Globus pallidus (tissue), 1 donor: ENCODE results near the gene FBXO44.

ENCODE experiments used
- DNase-seq: peaks from one replicate; pipeline ENCODE4 v3.0.0-alpha.2; 2015; ENCODE audit warnings: low spot score

FBXO44 gene

DNA sequence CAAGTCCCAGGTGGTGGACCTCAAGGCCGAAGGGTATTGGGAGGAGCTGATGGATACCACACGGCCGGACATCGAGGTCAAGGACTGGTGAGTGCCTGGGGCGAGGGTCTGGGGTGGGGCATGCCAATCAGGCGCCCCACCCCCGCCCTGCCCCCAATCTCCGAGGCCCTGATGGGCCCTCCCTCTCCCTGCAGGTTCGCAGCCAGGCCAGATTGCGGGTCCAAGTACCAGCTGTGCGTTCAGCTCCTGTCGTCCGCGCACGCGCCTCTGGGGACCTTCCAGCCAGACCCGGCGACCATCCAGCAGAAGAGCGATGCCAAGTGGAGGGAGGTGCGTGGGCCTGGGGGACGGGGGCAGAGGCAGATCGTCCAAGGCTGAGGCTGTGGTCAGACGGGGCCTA is 3.9 kb downstream of the FBXO44 start:
- DNase-seq, result no peak

DNA sequence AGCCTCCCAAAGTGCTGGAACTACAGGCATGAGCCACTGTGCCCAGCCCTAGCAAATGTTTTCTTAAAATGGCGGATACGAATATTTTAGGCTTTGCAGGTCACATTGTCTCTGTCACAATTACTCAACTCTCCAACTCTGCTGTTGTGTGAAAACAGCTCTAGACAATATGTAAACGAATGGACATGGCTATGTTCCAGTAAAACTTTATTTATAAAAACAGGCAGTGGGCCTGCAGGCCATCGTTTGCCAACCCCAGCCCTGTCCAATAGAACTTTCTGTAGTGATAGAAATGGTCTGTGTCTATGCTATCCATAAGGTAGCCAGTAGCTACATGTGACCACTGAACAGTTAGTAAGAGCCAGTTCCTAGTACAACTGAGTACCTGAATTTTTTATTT is 5.1 kb downstream of the FBXO44 start:
- DNase-seq, result no peak

DNA sequence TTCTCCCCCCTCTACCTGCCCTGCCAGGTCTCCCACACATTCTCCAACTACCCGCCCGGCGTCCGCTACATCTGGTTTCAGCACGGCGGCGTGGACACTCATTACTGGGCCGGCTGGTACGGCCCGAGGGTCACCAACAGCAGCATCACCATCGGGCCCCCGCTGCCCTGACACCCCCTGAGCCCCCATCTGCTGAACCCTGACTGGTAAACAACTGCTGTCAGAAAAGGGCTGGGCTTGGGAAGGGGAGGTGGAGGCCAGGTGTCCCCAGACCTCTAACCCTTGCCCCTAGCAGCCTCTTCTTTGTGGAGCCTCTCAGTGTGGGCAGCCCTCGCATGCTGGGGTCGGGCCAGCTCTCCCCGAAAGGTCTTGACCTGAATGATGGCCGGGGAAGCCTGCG is 6.4 kb downstream of the FBXO44 start:
- DNase-seq, result no peak

DNA sequence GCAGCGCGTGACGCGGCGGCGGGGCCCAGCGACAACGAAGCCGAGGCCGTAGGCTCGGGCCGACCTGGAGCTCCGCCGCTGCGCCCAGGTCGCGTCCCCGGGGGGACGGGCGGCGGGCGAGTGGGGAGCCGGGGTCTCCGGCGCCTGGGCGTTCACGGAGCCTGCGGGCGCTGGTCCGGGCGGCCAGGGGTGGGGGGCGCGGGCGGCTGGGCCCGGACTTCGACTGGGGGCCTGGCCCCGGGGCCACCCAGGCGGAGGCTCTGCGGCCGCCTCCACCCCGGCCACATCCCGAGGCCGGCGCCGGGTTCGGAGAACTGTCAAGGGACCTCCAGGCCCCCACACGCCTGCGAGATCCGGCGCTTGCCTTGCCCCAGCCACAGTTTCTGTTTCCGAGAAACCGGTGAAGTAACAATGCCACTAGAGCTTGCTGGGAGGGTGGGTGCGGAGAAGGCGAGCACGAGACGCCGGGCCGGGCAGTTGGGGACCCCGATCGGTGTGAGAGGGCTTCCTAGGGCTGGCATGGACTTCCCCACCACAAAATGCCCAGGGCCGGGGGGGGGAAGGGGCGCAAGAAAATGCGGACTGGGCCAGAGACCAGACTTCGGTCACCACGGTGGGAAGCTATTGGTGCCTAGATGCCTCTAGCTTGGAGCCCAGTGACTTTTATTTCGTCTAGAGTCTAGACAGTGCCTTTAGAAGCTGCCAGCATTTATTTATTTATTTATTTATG is 9.8 kb downstream of the FBXO44 start:
- no peak for DNase-seq

DNA sequence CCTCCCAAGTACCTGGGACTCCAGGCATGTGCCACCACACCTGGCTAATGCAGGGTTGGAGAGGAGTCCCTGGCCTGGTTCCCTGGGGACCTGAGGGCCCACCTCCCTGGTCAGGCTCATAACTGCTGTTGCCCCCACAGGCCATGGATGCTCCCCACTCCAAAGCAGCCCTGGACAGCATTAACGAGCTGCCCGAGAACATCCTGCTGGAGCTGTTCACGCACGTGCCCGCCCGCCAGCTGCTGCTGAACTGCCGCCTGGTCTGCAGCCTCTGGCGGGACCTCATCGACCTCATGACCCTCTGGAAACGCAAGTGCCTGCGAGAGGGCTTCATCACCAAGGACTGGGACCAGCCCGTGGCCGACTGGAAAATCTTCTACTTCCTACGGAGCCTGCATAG is 13.8 kb downstream of the FBXO44 start:
- no peak for DNase-seq

DNA sequence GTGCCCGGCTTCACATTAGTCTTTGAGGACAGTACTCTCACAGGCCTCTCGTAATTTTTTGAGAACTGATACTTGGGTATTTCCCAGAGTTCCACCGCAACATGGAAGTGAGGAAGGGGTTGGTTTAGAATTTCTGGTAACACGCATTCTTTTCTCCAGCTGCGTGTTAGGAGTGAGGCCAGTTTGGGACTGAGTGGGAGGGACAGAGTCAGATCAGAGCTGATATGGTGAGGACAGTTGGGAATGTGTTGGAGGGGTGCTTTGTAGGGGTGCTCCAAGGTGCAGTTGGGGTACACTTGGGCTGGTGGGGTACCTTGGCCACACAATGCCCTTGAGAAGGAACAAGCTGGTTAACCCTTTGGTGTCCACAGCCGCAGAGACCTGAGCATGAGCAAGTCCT is 16.1 kb downstream of the FBXO44 start:
- DNase-seq, result no peak

DNA sequence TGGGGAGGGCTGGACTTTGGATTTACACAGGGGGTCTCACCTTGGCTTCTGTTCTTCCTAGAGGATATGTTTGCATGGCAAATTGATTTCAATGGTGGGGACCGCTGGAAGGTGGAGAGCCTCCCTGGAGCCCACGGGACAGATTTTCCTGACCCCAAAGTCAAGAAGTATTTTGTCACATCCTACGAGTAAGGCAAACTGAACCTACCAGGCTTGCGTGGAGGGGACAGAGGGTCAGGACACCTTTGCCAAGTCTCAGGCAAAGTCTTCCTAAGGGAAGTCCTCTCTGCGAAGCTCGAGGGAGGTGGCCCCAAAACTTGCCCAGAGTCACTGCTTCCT is 16.5 kb downstream of the FBXO44 start:
- no peak for DNase-seq

DNA sequence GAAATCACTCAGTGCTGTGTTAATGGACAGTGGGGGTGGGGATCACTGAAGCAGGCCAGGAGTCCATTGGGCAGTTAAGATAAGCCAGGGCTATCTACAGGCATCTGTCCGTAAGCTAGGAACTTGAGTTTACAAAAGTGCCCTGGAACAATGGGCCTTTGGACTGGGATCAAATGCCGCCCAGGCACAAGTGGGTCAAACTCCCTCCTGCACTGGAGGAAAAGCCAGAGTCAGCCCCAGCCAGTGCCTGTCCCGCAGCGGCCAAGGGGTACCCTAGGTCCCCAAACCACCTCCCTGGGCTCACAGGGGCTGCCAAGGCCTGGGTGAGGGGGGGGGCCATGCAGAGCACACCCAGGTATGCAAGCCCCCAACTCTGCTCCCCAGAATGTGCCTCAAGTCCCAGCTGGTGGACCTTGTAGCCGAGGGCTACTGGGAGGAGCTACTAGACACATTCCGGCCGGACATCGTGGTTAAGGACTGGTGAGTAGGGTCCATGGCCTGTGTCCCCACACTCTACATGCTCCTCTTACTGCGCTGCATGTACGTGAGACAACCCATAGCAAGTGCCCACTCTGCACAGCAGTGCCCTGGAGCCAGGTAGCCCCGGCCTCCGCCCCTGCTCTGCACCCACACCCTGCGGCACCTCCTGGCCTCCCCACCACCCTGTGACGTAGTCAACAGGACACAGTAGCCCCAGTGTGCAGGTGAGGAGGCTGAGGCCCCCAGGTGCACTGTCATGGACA is 17.0 kb downstream of the FBXO44 start:
- no peak for DNase-seq

DNA sequence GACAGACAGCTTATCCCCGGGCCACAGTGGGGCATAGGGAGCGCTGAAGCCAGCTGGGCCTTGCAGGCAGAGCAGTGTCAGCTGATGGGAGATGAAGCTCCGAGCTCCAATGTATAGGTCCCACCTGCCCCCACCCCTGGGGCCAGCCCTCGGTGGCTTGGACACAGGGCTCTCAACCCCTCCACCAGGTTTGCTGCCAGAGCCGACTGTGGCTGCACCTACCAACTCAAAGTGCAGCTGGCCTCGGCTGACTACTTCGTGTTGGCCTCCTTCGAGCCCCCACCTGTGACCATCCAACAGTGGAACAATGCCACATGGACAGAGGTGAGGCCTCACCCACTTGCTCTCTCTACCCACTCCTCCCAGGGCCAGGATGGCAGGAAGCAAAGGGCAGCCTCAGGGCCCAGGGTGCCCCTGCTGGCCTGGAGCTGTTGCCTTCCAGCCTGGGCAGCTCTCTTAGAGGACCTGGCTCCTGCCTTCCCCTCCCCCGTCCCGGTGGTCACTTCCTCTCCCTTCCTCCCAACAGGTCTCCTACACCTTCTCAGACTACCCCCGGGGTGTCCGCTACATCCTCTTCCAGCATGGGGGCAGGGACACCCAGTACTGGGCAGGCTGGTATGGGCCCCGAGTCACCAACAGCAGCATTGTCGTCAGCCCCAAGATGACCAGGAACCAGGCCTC is 18.6 kb downstream of the FBXO44 start:
- no peak for DNase-seq

DNA sequence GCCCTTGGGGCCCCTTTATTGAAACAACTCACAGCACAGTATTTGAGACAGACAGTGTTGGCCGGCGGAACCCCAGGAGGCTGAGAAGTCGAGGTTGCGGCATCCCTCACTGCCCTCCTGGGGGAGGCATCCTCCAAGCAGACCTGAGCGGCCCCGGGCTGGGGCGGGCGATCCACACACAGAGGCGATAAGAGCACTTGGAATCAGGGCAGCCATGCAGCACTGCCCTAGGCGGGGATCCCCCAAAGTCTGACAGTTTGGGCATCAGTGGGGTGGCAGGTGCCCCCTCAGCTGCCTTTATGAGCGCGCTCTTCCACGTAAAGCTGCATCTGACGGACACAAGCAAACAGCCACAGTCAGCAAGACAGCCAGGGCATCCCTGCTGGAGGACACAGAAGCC is 19.8 kb downstream of the FBXO44 start:
- DNase-seq, result no peak

DNA sequence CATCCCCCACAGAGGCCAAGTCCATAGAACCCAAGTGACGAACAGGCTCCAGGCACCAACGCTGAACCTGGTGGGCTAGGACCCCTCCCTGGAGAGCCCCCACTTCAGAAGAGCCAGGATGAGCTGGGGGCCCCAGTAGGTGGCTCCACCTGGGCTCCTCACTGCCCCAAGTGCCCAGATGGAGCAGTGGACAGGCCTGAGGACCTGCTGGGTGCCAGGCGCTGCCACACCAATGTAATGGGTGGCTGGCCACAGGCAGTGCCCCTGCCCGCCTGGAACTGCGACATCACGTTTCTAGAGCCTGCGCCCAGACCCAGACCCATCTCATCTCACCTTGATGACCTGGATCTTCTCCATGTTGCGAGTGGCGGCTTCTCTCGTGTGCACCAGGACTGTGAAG is 20.6 kb downstream of the FBXO44 start:
- DNase-seq, result no peak

DNA sequence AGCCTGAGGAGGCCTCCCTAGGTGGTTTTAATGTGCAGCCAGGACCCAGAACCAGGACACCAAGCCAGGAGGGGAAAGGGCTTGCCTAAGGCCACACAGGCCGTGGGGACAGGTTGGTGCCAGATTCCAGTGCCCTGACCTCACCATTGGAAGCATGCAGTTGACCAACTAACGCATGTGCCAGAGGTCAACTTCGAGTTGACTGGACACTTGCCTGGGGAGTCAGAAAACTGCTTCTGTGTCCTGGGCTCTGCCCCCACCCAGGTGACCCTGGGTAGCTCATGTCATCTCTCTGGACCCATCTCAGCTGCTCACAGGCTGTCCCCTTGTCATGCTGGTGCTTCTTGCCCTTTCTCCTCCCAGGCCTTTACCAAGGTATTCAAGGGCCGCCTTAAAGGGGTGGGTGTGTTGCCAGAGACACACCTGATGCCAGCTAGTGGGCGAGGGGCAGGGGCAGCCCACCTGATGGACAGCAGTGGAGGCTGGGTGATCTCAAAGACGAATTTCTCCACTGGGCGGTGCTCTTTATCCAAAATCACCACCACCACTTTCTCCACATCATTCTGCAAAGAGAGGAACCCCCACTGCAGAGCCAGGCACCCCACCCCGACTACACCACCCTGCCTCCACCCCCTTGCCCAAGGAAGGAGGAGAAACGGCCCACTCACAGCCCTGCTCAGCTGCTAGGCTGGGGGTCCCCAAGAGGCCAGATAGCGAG is 21.9 kb downstream of the FBXO44 start:
- DNase-seq, result no peak

DNA sequence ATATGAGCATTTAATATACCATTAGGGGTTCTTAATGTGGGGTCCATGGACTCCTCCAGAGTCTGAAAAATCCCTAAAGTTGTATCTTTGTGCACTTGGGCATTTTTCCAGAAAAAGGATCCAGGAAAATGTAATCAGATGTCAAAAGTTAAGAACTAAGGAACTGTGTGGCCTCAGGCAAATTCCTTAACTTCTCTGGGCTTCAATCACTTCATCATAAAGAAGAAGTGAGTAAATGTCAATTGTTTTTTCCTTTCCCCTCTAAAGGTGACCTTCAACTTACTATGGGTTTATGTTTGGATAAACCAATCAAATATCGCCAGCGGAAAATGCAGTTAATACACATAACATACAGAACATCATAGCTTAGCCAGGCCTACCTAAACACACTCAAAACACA is 23.8 kb downstream of the FBXO44 start:
- no peak for DNase-seq

DNA sequence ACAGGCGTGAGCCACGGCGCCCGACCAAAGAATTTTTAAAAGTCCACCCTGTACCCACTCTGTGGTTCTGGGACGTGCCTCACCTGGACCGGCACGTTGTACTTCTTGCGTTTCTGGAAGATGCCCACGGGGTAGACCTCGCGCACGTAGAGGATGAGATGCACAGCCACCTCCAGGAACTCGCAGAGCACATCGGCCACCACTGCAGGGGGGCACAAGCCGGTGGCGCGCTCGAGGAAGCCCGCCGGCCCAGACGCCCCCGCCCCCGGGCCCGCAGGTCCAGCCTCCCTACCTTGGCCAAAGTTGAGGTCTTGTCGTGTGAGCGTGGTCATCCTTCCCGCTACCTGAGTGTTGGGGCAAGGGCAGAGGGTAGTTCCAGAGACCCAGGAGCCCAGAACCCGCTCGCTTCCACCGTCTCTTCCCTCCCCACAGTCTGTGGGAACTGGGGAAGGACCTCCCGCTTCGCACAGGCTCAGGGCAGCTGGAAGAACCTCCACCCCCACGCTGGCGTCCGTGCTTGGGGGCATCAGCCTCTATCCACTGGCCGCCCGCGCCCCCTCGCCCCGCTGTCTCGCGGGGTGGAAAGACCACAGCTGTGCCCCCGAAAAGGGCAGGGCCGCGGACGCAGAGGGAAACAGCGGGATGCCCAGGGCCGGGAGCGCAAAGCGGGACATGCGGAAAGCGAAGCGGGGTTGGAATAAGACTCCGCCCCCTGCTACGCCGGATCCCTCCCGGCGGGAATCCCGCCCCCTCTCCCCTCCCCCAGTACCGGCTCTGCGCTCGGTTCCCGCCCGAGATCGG is 25.8 kb downstream of the FBXO44 start:
- no peak for DNase-seq

DNA sequence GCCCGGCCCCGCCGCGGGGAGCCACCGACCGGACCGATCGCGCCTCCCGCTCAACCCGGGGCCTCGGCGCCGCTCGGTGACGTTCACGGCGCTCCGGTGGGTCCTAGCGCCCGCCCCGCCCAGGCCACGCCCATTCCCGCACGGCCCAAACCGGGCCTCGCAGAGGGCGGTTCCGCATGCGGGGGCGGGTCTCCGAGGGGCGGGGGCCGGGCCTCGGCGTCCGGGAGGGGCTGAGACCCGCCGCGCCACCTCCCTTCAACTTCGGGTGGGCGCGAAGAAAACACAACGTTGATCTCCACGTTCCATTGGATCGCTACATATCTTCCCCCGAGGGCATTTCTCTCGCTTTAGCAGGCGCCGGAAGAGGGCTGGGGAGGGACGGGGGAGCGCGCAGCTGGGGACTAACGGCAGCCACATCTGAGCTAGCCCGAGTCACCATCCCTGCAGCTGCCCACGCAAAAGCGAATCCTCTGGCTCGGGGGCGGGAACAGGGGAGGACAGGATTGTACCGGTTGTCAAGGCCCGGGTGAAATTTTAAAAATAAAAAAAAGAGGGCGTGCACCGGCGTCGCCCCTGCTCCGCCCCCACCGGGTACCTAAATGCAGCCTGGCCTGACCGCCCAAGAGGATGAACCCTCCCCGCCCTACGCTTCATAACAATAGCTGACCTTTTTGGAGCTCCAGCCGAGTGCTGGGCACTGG is 26.5 kb downstream of the FBXO44 start, which contains the start of gene MAD2L2:
MAD2L2 (minus strand) TSS at position 78 of the 701 bp plus-strand sequence. CDS start 547 bp downstream, outside the sequence.
- DNase-seq, result peak; percentile 85

DNA sequence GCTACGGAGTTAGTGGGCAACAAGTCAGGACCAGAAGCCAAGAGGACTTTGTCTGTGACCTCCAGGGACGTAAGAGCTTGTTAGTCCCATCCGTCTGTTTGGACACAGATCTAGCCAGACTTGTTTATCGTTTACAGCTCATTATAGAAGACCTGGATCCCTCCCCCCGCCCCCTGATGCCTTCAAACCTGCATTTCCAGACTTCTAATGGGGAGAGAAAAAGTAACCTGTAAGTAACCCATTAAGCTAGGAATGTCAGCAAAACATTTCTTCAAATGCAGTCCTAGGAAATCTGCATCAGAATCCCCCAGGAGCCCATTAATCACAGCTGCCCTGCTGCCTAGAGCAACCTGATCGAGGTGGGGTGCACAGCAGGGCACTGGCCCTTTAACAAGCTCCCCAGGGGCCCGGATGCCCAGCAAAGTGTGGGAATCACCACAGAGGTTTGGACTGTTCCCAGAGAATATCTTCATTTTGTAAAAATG is 27.7 kb downstream of the FBXO44 start:
- DNase-seq, result no peak

DNA sequence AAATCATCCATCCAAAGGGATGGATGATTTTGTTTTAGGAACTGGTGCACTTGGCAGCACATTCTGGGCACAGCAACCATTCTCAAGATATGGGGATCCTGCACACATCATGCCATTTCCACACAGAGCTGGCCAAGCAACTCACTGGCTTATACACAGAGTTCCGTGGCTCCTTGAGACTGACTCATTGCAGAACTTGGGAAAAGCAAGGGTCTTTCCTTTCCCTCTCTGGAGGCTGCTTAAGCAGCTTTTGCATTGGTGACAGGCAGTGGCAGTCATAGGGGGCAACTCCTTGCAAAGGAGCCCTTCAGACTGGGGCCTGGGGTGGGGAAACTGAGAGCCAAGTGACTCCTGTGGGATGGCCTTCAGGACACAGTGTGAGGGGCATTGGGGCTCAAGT is 28.1 kb downstream of the FBXO44 start:
- no peak for DNase-seq

DNA sequence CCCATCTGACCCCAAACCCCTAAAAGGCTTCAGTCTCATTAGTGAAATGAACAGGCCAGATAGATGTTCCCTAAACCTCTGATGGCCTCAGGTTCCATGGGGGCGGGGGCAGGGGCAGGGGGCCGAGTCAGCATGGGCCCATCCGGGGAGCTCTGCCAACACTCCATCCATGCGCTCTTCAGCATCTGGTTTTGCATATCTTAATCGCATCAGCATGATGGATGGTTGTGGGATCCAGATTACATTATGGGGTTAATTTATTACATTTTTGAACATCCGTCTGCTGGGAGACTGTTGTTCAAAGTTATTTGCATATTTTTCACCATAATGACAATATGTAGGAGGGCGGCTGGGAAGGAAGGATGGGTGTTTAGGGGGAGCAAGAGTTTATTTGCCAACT is 29.4 kb downstream of the FBXO44 start:
- DNase-seq, result no peak

DNA sequence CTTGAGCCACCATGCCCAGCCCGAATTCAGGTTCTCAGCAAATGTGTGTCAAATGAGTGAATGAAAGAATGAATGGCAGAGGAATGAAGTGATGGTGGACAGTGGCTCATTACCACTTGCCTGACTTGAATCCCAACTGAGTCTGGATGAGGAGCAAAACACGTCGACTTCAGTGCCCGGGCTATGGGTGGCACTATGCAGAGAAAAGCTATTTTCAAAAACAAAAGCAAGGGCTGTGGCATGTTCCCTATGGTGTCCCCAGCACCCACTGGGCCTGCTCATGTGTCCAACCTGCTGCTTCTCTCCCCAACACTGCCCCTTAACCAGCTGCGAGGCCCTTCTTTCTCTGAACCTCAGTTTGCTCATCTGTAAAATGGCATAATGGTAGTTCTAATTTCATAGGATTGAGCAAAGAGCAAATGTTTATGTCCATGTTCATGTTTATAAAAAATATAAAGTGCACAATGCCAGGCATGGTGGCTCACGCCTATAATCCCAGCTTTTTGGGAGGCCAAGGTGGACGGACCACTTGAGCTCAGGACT is 30.6 kb downstream of the FBXO44 start:
- DNase-seq, result no peak

DNA sequence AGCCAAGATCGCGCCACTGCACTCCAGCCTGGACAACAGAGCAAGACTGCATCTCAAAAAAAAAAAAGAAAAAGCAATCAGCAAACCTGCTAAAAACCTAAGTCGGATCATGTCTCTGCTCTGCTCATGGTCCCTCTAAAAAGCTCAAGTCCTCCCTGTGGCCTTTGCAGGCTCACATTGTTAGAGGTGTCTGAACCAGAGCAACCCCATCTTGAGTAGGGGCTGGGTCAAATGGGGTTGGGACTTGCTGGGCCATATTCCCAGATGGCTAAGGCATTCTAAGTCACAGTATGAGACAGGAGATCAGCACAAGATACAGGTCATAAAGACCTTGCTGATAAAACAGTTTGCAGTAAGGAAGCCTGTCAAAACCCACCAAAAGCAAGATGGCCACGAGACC is 33.8 kb downstream of the FBXO44 start:
- no peak for DNase-seq
